IPS-11a (cell line): ENCODE results near the gene ISOC2.
"Not testable (repeated sequence)": the region's sequence is repeated elsewhere in the genome, so short reads cannot be mapped to it uniquely, and the experiment has no call there.

ENCODE experiments used
- H3K4me3 ChIP-seq: one replicate; pipeline ENCODE4 v1.5.1; 2013; ENCODE audit warnings: low read depth, low read length, control low read depth

ISOC2 gene

GRCh38 chr19:55461259-55461973 lies at the start of gene ISOC2:
ISOC2 (minus strand) TSS chr19:55461642; CDS start chr19:55456486, 5,156 bp downstream.
- H3K4me3 ChIP-seq, result peak within 1 kb of the TSS; percentile 65

- no peak overlapping the region for H3K4me3 ChIP-seq
Measured at GRCh38 chr19:55508120-55508519, 46.7 kb upstream of the ISOC2 start.

- no peak overlapping the region for H3K4me3 ChIP-seq
Measured at GRCh38 chr19:55504981-55505380, 43.5 kb upstream of the ISOC2 start.

GRCh38 chr19:55504252-55504603 lies 42.8 kb upstream of the ISOC2 start:
- no peak overlapping the region for H3K4me3 ChIP-seq

- H3K4me3 ChIP-seq, result no peak overlapping the region
Measured at GRCh38 chr19:55503502-55504251, 42.2 kb upstream of the ISOC2 start.

GRCh38 chr19:55503157-55503501 lies 41.7 kb upstream of the ISOC2 start:
- H3K4me3 ChIP-seq, result no peak overlapping the region

- no peak overlapping the region for H3K4me3 ChIP-seq
Measured at GRCh38 chr19:55502197-55502952, 40.9 kb upstream of the ISOC2 start.

GRCh38 chr19:55500368-55500952 lies 39.0 kb upstream of the ISOC2 start:
- H3K4me3 ChIP-seq, result no peak overlapping the region

GRCh38 chr19:55498246-55498840 lies 36.9 kb upstream of the ISOC2 start:
- H3K4me3 ChIP-seq, result no peak overlapping the region

GRCh38 chr19:55497763-55498162 lies 36.3 kb upstream of the ISOC2 start:
- no peak overlapping the region for H3K4me3 ChIP-seq

GRCh38 chr19:55496820-55497219 lies 35.4 kb upstream of the ISOC2 start:
- not testable (repeated sequence) for H3K4me3 ChIP-seq

- H3K4me3 ChIP-seq, result no peak overlapping the region
Measured at GRCh38 chr19:55495646-55496349, 34.4 kb upstream of the ISOC2 start.

GRCh38 chr19:55494172-55494761 lies 32.8 kb upstream of the ISOC2 start:
- H3K4me3 ChIP-seq, result no peak overlapping the region

- H3K4me3 ChIP-seq, result no peak overlapping the region
Measured at GRCh38 chr19:55493645-55494171, 32.3 kb upstream of the ISOC2 start.

- no peak overlapping the region for H3K4me3 ChIP-seq
Measured at GRCh38 chr19:55493052-55493644, 31.7 kb upstream of the ISOC2 start.

- no peak overlapping the region for H3K4me3 ChIP-seq
Measured at GRCh38 chr19:55492362-55492944, 31.0 kb upstream of the ISOC2 start.

- no peak overlapping the region for H3K4me3 ChIP-seq
Measured at GRCh38 chr19:55491546-55492360, 30.3 kb upstream of the ISOC2 start.
